ENCODE results near the gene HRH1.
"Not testable (repeated sequence)": the region's sequence is repeated elsewhere in the genome, so short reads cannot be mapped to it uniquely, and the experiment has no call there.

The HRH1 gene

GRCh38 chr3:11197484-11197883, 43.2 kb downstream of the HRH1 start:
- no peak for DNase-seq
- in situ Hi-C loops (cut with HindIII; ENCODE audit: low pct_ligation_motif_present, low pct_unique_long_range_greater_than_20kb, low sequenced_read_pairs), result no loop called here

GRCh38 chr3:11198070-11198469, 43.8 kb downstream of the HRH1 start:
- in situ Hi-C loops (cut with HindIII; ENCODE audit: low pct_ligation_motif_present, low pct_unique_long_range_greater_than_20kb, low sequenced_read_pairs), result no loop called here
- no peak for DNase-seq

GRCh38 chr3:11198495-11198894, 44.2 kb downstream of the HRH1 start:
- in situ Hi-C loops (cut with HindIII; ENCODE audit: low pct_ligation_motif_present, low pct_unique_long_range_greater_than_20kb, low sequenced_read_pairs), result no loop called here
- DNase-seq, result no peak

- no peak for DNase-seq
- in situ Hi-C loops (cut with HindIII; ENCODE audit: low pct_ligation_motif_present, low pct_unique_long_range_greater_than_20kb, low sequenced_read_pairs), result no loop called here
Measured at GRCh38 chr3:11199902-11200845, 45.9 kb downstream of the HRH1 start.

- no peak for DNase-seq
- in situ Hi-C loops (cut with HindIII; ENCODE audit: low pct_ligation_motif_present, low pct_unique_long_range_greater_than_20kb, low sequenced_read_pairs), result no loop called here
Measured at GRCh38 chr3:11201251-11202019, 47.1 kb downstream of the HRH1 start.

- no peak for DNase-seq
- in situ Hi-C loops (cut with HindIII; ENCODE audit: low pct_ligation_motif_present, low pct_unique_long_range_greater_than_20kb, low sequenced_read_pairs), result no loop called here
Measured at GRCh38 chr3:11203961-11204360, 49.7 kb downstream of the HRH1 start.

GRCh38 chr3:11204697-11205348, 50.5 kb downstream of the HRH1 start:
- no peak for DNase-seq
- in situ Hi-C loops (cut with HindIII; ENCODE audit: low pct_ligation_motif_present, low pct_unique_long_range_greater_than_20kb, low sequenced_read_pairs), result no loop called here

GRCh38 chr3:11205881-11206280, 51.6 kb downstream of the HRH1 start:
- in situ Hi-C loops (cut with HindIII; ENCODE audit: low pct_ligation_motif_present, low pct_unique_long_range_greater_than_20kb, low sequenced_read_pairs), result not testable (repeated sequence)
- DNase-seq, result peak; percentile 38

- in situ Hi-C loops (cut with HindIII; ENCODE audit: low pct_ligation_motif_present, low pct_unique_long_range_greater_than_20kb, low sequenced_read_pairs), result no loop called here
- no peak for DNase-seq
Measured at GRCh38 chr3:11206316-11206715, 52.0 kb downstream of the HRH1 start.

- in situ Hi-C loops (cut with HindIII; ENCODE audit: low pct_ligation_motif_present, low pct_unique_long_range_greater_than_20kb, low sequenced_read_pairs), result no loop called here
Measured at GRCh38 chr3:11206953-11207352, 52.7 kb downstream of the HRH1 start.

GRCh38 chr3:11211531-11212298, 57.4 kb downstream of the HRH1 start:
- in situ Hi-C loops (cut with HindIII; ENCODE audit: low pct_ligation_motif_present, low pct_unique_long_range_greater_than_20kb, low sequenced_read_pairs), result no loop called here

More at GRCh38 chr3:11206953-11207352, 52.7 kb downstream of the HRH1 start:
- DNase-seq, result no peak

GRCh38 chr3:11212299-11212608, 58.0 kb downstream of the HRH1 start:
- in situ Hi-C loops (cut with HindIII; ENCODE audit: low pct_ligation_motif_present, low pct_unique_long_range_greater_than_20kb, low sequenced_read_pairs), result no loop called here
- peak; percentile 39 for DNase-seq

More at GRCh38 chr3:11211531-11212298, 57.4 kb downstream of the HRH1 start:
- peak; percentile 24 for DNase-seq

- no peak for DNase-seq
- in situ Hi-C loops (cut with HindIII; ENCODE audit: low pct_ligation_motif_present, low pct_unique_long_range_greater_than_20kb, low sequenced_read_pairs), result no loop called here
Measured at GRCh38 chr3:11212784-11213183, 58.5 kb downstream of the HRH1 start.

GRCh38 chr3:11213810-11214450, 59.6 kb downstream of the HRH1 start:
- DNase-seq, result no peak
- in situ Hi-C loops (cut with HindIII; ENCODE audit: low pct_ligation_motif_present, low pct_unique_long_range_greater_than_20kb, low sequenced_read_pairs), result no loop called here

GRCh38 chr3:11214451-11214978, 60.2 kb downstream of the HRH1 start:
- in situ Hi-C loops (cut with HindIII; ENCODE audit: low pct_ligation_motif_present, low pct_unique_long_range_greater_than_20kb, low sequenced_read_pairs), result no loop called here
- DNase-seq, result no peak

GRCh38 chr3:11217370-11217769, 63.1 kb downstream of the HRH1 start:
- in situ Hi-C loops (cut with HindIII; ENCODE audit: low pct_ligation_motif_present, low pct_unique_long_range_greater_than_20kb, low sequenced_read_pairs); DNase-seq: not testable (repeated sequence)

GRCh38 chr3:11220230-11220629, 65.9 kb downstream of the HRH1 start:
- DNase-seq, result no peak
- in situ Hi-C loops (cut with HindIII; ENCODE audit: low pct_ligation_motif_present, low pct_unique_long_range_greater_than_20kb, low sequenced_read_pairs), result no loop called here
